ENCODE data around the gene TMEM87B. TPM values are rescaled to one million over a fixed set of nuclear protein-coding genes. Genes with fewer than 3 reads are reported as not detected.
A peak's percentile ranks its signal among the peaks of the same experiment; 100 is the strongest.

The TMEM87B gene
- total and polyA plus RNA-seq, 10 of the 15 experiments (the other 5 are each of a cell fraction or from before 2014, with no cell fraction given) = 5.7 to 20.6 (median 12.3) TPM

GRCh38 chr2:112053917-112054846, 887 bp upstream of the TMEM87B start (continued):
- TF ChIP-seq NR2C1 (IDR thresholded peaks at IDR 0.05) = no peak
- TF ChIP-seq MYC (IDR thresholded peaks at IDR 0.05; ENCODE audit: insufficient read depth, insufficient read length, insufficient replicate concordance, low read length, severe bottlenecking) = no peak
- TF ChIP-seq POLR2AphosphoS2 (IDR thresholded peaks at IDR 0.05; ENCODE audit: low read depth, low read length) = no peak
- TF ChIP-seq ELK1 (IDR thresholded peaks at IDR 0.05; ENCODE audit: low read depth, low read length) = no peak
- TF ChIP-seq BHLHE40 (IDR thresholded peaks at IDR 0.05; ENCODE audit: borderline replicate concordance in 1 of 2, low read depth in 2 of 2, low read length in 1 of 2) = no peak
- TF ChIP-seq PML (IDR thresholded peaks at IDR 0.05; ENCODE audit: low read length) = no peak
- no peak for TF ChIP-seq HSF1 (IDR thresholded peaks at IDR 0.05; ENCODE audit: low read depth, low read length)
- peak in 1 of 2 experiments; percentile 53; a peak in 1 of 4 replicates for TF ChIP-seq SRF (IDR thresholded peaks at IDR 0.05; ENCODE audit: low read depth in 2 of 2, low read length in 2 of 2)
- TF ChIP-seq MEF2B (IDR thresholded peaks at IDR 0.05; ENCODE audit: partially characterized antibody, poor library complexity, severe bottlenecking) = no peak
- no peak for TF ChIP-seq ETV6 (conservative IDR thresholded peaks at IDR 0.05 in 1 of 2, IDR thresholded peaks at IDR 0.05 in 1 of 2; ENCODE audit: borderline replicate concordance in 1 of 2, low read depth in 1 of 2)
- no peak for TF ChIP-seq RFX5 (IDR thresholded peaks at IDR 0.05; ENCODE audit: low read depth, low read length)
- TF ChIP-seq IRF4 (IDR thresholded peaks at IDR 0.05; ENCODE audit: low read depth, low read length) = no peak
- TF ChIP-seq HCFC1 (IDR thresholded peaks at IDR 0.05; ENCODE audit: low read length) = no peak
- no peak for TF ChIP-seq TBL1XR1 (IDR thresholded peaks at IDR 0.05; ENCODE audit: low read depth, low read length)
- TF ChIP-seq CREM (IDR thresholded peaks at IDR 0.05; ENCODE audit: low read depth) = no peak
- TF ChIP-seq PAX8 (IDR thresholded peaks at IDR 0.05) = no peak
- no peak for TF ChIP-seq RBBP5 (conservative IDR thresholded peaks at IDR 0.05)
- no peak for TF ChIP-seq NFIC (IDR thresholded peaks at IDR 0.05; ENCODE audit: low read depth, low read length)
- TF ChIP-seq ZBTB33 (IDR thresholded peaks at IDR 0.05) = no peak
- no peak for TF ChIP-seq JUND (IDR thresholded peaks at IDR 0.05; ENCODE audit: low read depth, low read length)
- TF ChIP-seq IRF3 (IDR thresholded peaks at IDR 0.05) = no peak
- no peak for TF ChIP-seq ZZZ3 (IDR thresholded peaks at IDR 0.05; ENCODE audit: control insufficient read depth, insufficient read length, low read depth)
- no peak for TF ChIP-seq ESRRA (IDR thresholded peaks at IDR 0.05; ENCODE audit: low read length)
- no peak; the same call in 1 of the 2 replicates for TF ChIP-seq LARP7 (IDR thresholded peaks at IDR 0.05)
